MM.1S (cell line): Measurements from ENCODE around the gene VPS52.

Experiments used
- DNase-seq: peaks from one replicate; pipeline ENCODE4 v3.0.0-alpha.2; 2015
- H2AFZ ChIP-seq: fragments of 300-600 bp; sonication (generic); 2 replicates; pipeline ENCODE4 v1.6.0; 2016; ENCODE audit warnings: antibody characterized with exemption, low read length
- H3F3A ChIP-seq: fragments of 300-600 bp; sonication (generic); 2 replicates; pipeline ENCODE4 v1.6.1; 2016; ENCODE audit warnings: mild to moderate bottlenecking, antibody characterized with exemption, low read length, moderate library complexity, mixed read lengths; ENCODE audit not compliant: insufficient read depth
- H3K27ac ChIP-seq: fragments of 300-600 bp; sonication (generic); 2 replicates; pipeline ENCODE4 v1.5.1; 2016; ENCODE audit warnings: mild to moderate bottlenecking, low read length
- H3K27me3 ChIP-seq: fragments of 300-600 bp; sonication (generic); replicated peaks from 2 replicates; pipeline ENCODE4 v1.6.0; 2016; ENCODE audit warnings: low read length; ENCODE audit not compliant: insufficient read depth
- H3K36me3 ChIP-seq: fragments of 300-600 bp; sonication (generic); replicated peaks from 2 replicates; pipeline ENCODE4 v1.6.1; 2016; ENCODE audit warnings: mild to moderate bottlenecking, low read length, mixed read lengths; ENCODE audit not compliant: insufficient read depth
- H3K4me1 ChIP-seq: fragments of 300-600 bp; sonication (generic); 2 replicates; pipeline ENCODE4 v1.6.1; 2016; ENCODE audit warnings: low read length, mixed read lengths
- H3K4me2 ChIP-seq: fragments of 300-600 bp; sonication (generic); 2 replicates; pipeline ENCODE4 v1.6.0; 2016; ENCODE audit warnings: low read depth, low read length
- H3K4me3 ChIP-seq: fragments of 300-600 bp; sonication (generic); 2 replicates; pipeline ENCODE4 v1.5.1; 2016; ENCODE audit warnings: low read length, mixed read lengths
- H3K79me2 ChIP-seq: fragments of 300-600 bp; sonication (generic); 2 replicates; pipeline ENCODE4 v1.6.1; 2016; ENCODE audit warnings: mixed run types, low read length, mixed read lengths
- H3K9ac ChIP-seq: fragments of 300-600 bp; sonication (generic); 2 replicates; pipeline ENCODE4 v1.6.1; 2016; ENCODE audit warnings: low read length, mixed read lengths
- H3K9me2 ChIP-seq: fragments of 300-600 bp; sonication (generic); replicated peaks from 2 replicates; pipeline ENCODE4 v1.6.1; 2016; ENCODE audit warnings: mild to moderate bottlenecking, low read length, mixed read lengths; ENCODE audit not compliant: insufficient read depth
- H3K9me3 ChIP-seq: fragments of 300-600 bp; sonication (generic); replicated peaks from 2 replicates; pipeline ENCODE4 v1.6.1; 2016; ENCODE audit warnings: mild to moderate bottlenecking, low read length, mixed read lengths; ENCODE audit not compliant: insufficient read depth
- H4K20me1 ChIP-seq: fragments of 300-600 bp; sonication (generic); 2 replicates; pipeline ENCODE4 v1.6.1; 2016; ENCODE audit warnings: mild to moderate bottlenecking, low read length, moderate library complexity, mixed read lengths; ENCODE audit not compliant: insufficient read depth
- CTCF ChIP-seq: fragments of 300-600 bp; sonication (generic); IDR thresholded peaks from 2 replicates; pipeline ENCODE4 v1.5.1; 2016; ENCODE audit warnings: antibody characterized with exemption, low read length, mixed read lengths
- EZH2 ChIP-seq: fragments of 300-600 bp; sonication (generic); optimal IDR thresholded peaks from 2 replicates; pipeline ENCODE3; 2017; ENCODE audit warnings: low read depth, mild to moderate bottlenecking, antibody characterized with exemption, low read length, mixed read lengths
- EZH2phosphoT487 ChIP-seq: fragments of 300-600 bp; sonication (generic); IDR thresholded peaks from 2 replicates; pipeline ENCODE4 v1.6.1; 2018; ENCODE audit warnings: antibody characterized with exemption, low read length

VPS52 gene

DNA sequence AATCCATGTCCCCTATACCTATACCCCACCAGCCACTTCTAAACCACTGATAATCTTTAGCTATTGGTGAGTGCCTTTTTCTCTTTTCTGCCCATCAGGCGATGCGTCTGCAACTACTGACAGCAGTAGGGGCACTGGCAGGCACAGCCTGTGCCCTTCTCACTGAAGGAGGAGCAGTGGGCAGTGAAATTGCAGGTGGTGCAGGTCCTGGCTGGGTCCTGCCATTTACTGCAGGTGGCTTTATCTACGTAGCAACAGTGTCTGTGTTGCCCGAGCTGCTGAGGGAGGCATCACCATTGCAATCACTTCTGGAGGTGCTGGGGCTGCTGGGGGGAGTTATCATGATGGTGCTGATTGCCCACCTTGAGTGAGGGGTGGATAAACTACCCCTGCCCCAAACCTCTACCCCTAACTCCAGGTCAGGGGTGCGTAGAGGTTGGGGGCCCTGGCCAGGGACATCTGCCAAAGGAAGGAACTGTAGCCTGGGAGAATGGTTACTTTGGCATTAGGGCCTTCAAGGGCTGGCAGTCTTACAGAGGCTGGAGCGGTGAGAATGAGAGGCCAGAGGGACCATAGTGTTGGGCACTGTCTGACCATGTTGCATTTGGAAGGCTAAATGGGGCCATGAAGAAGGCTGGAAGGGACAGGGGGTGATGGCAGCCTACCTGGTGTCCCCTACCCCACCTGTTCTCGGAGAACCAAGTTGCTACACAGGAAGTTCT lies 68.1 kb downstream of the VPS52 start:
- Histone ChIP-seq H4K20me1 (no peaks in the 10 kb centered on the region), H3K9me2 (no peaks in the 10 kb centered on the region), H3K27me3 (no peaks in the 10 kb centered on the region), H3K4me1 (peaks cover 35% of the 10 kb centered on the region), H3F3A (peaks cover 17% of the 10 kb centered on the region; the same call in 1 of the 2 replicates), H3K36me3 (no peaks in the 10 kb centered on the region), H3K9ac (no peak overlapping the region), H3K79me2 (peaks cover 38% of the 10 kb centered on the region), H2AFZ (no peak overlapping the region), H3K4me3 (no peak overlapping the region), H3K9me3 (no peaks in the 10 kb centered on the region), H3K27ac (no peak overlapping the region), H3K4me2 (peak overlapping the region; percentile 37)
- DNase-seq = no peak
- TF ChIP-seq EZH2 (no peak), CTCF (no peak), EZH2phosphoT487 (no peak)

GRCh38 chr6:33202799-33203198 lies 68.9 kb downstream of the VPS52 start:
- Histone ChIP-seq H3K9ac (no peak overlapping the region), H4K20me1 (no peaks in the 10 kb centered on the region), H3K36me3 (no peaks in the 10 kb centered on the region), H2AFZ (no peak overlapping the region), H3K27me3 (no peaks in the 10 kb centered on the region), H3K4me2 (no peak overlapping the region), H3K9me2 (no peaks in the 10 kb centered on the region), H3K4me1 (peaks cover 35% of the 10 kb centered on the region), H3K9me3 (no peaks in the 10 kb centered on the region), H3K4me3 (no peak overlapping the region), H3K79me2 (peaks cover 44% of the 10 kb centered on the region), H3F3A (peaks cover 17% of the 10 kb centered on the region), H3K27ac (no peak overlapping the region)
- no peak for TF ChIP-seq EZH2
- TF ChIP-seq CTCF = no peak
- no peak for TF ChIP-seq EZH2phosphoT487
- DNase-seq = no peak

DNA sequence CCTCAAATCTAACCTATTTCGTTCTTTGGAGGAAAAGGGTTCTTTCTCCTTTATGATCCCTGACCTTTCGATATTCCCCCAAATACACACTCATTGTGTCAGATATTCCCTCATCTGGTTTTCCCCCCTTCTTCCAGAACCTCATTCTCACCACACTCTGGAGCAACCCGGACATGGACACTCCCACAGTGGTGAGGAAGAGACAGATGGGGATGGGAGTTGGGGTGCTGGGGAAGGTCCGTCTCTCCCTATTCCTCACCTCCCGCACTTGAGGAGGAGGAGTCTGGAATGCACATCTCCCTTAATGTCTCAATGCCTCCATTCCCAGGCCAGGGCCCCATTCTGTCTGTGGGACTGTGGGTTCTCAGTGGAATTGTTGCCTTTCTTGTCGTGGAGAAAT lies 69.7 kb downstream of the VPS52 start:
- Histone ChIP-seq H3K79me2 (peaks cover 46% of the 10 kb centered on the region), H3K4me3 (peak overlapping the region; percentile 96), H3K9ac (peak overlapping the region; percentile 97; the same call in 1 of the 2 replicates), H3K36me3 (no peaks in the 10 kb centered on the region), H3K4me1 (peaks cover 35% of the 10 kb centered on the region), H3F3A (peaks cover 17% of the 10 kb centered on the region), H3K27me3 (no peaks in the 10 kb centered on the region), H3K27ac (no peak overlapping the region), H2AFZ (no peak overlapping the region), H3K9me2 (no peaks in the 10 kb centered on the region), H3K4me2 (peak overlapping the region; percentile 100), H3K9me3 (no peaks in the 10 kb centered on the region), H4K20me1 (no peaks in the 10 kb centered on the region)
- TF ChIP-seq EZH2phosphoT487 (no peak), EZH2 (no peak), CTCF (no peak)
- DNase-seq = no peak
